Type B pancreatic cell (in vitro differentiated cells): Measurements from ENCODE around the gene NFIX. TPM values are rescaled to one million over a fixed set of nuclear protein-coding genes. Genes with fewer than 3 reads are reported as not detected.

ENCODE experiments used
- DNase-seq: peaks from one replicate; pipeline ENCODE4 v3.0.0; 2021; ENCODE audit warnings: mixed read lengths; ENCODE audit not compliant: unreplicated experiment; ENCODE audit errors: extremely low spot score
- H3K27ac Mint-ChIP-seq: 2 replicates; pipeline ENCODE4 v1.8.0; 2021; ENCODE audit warnings: mild to moderate bottlenecking, mixed read lengths
- H3K27me3 Mint-ChIP-seq: 2 replicates; pipeline ENCODE4 v1.8.0; 2021; ENCODE audit warnings: mixed read lengths
- H3K36me3 Mint-ChIP-seq: 2 replicates; pipeline ENCODE4 v1.8.0; 2021; ENCODE audit warnings: mixed read lengths
- H3K4me1 Mint-ChIP-seq: one replicate; pipeline ENCODE4 v1.8.0; 2021; ENCODE audit warnings: mixed read lengths; ENCODE audit not compliant: unreplicated experiment
- H3K4me3 Mint-ChIP-seq: 2 replicates; pipeline ENCODE4 v1.8.0; 2021; ENCODE audit warnings: mild to moderate bottlenecking, mixed read lengths
- H3K9me3 Mint-ChIP-seq: 2 replicates; pipeline ENCODE4 v1.8.0; 2021; ENCODE audit warnings: mixed read lengths
- total RNA-seq: library from RNA; stranded (reverse); gene quantifications from 2 replicates; pipeline ENCODE4 v1.2.1, GENCODE V29; 2021; ENCODE audit warnings: low replicate concordance
- TF ChIP-seq, protein P1 (sequence below): fragments of 200-600 bp; sonication (generic); conservative IDR thresholded peaks from 2 replicates; pipeline ENCODE4 v1.5.0; 2021; ENCODE audit warnings: antibody characterized with exemption, mild to moderate bottlenecking

Gene NFIX
- total RNA-seq, 1 donor from 2014 or later: 12.4 TPM

- Mint-ChIP-seq H3K36me3 (no peaks in the 10 kb centered on the region), H3K27ac (no peak overlapping the region), H3K4me3 (no peak overlapping the region), H3K27me3 (peaks cover 61% of the 10 kb centered on the region), H3K9me3 (no peaks in the 10 kb centered on the region), H3K4me1 (peaks cover 34% of the 10 kb centered on the region)
- TF ChIP-seq, protein P1, sequence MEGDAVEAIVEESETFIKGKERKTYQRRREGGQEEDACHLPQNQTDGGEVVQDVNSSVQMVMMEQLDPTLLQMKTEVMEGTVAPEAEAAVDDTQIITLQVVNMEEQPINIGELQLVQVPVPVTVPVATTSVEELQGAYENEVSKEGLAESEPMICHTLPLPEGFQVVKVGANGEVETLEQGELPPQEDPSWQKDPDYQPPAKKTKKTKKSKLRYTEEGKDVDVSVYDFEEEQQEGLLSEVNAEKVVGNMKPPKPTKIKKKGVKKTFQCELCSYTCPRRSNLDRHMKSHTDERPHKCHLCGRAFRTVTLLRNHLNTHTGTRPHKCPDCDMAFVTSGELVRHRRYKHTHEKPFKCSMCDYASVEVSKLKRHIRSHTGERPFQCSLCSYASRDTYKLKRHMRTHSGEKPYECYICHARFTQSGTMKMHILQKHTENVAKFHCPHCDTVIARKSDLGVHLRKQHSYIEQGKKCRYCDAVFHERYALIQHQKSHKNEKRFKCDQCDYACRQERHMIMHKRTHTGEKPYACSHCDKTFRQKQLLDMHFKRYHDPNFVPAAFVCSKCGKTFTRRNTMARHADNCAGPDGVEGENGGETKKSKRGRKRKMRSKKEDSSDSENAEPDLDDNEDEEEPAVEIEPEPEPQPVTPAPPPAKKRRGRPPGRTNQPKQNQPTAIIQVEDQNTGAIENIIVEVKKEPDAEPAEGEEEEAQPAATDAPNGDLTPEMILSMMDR: peak; percentile 34
- no peak for DNase-seq
Measured at GRCh38 chr19:13082192-13083007, 87.1 kb downstream of the NFIX start.

- Mint-ChIP-seq H3K9me3 (no peaks in the 10 kb centered on the region), H3K4me3 (no peak overlapping the region), H3K4me1 (peaks cover 34% of the 10 kb centered on the region), H3K27ac (no peak overlapping the region), H3K36me3 (no peaks in the 10 kb centered on the region), H3K27me3 (peaks cover 61% of the 10 kb centered on the region)
- DNase-seq: no peak
- TF ChIP-seq, protein P1: no peak
Measured at GRCh38 chr19:13083008-13083404, 87.7 kb downstream of the NFIX start.

DNA sequence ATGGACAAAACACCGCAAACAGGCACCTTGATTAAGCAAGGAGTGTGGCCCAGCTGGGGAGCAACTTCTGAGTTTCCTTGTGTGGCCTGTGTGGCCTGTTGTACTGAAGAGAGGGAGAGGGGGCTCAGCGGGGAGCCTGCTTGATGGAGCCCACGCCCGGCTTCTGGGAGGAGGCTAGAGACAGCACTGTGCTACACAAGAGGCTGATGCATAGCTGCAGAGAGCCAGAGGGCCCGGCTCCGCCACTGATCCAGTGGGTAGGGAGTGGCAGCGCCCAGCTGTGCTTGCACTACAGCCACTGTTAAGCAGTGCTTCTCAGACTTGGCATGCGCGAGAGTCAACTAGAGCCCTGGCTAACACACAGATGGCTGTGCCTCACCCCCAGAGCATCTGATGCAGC is 88.4 kb downstream of the NFIX start:
- TF ChIP-seq, protein P1: no peak
- no peaks in the 10 kb centered on the region for H3K36me3 Mint-ChIP-seq
- no peaks in the 10 kb centered on the region for H3K9me3 Mint-ChIP-seq
- DNase-seq: no peak
- H3K4me3 Mint-ChIP-seq: no peak overlapping the region
- H3K27me3 Mint-ChIP-seq: peaks cover 64% of the 10 kb centered on the region
- H3K4me1 Mint-ChIP-seq: peaks cover 34% of the 10 kb centered on the region
- no peak overlapping the region for H3K27ac Mint-ChIP-seq

DNA sequence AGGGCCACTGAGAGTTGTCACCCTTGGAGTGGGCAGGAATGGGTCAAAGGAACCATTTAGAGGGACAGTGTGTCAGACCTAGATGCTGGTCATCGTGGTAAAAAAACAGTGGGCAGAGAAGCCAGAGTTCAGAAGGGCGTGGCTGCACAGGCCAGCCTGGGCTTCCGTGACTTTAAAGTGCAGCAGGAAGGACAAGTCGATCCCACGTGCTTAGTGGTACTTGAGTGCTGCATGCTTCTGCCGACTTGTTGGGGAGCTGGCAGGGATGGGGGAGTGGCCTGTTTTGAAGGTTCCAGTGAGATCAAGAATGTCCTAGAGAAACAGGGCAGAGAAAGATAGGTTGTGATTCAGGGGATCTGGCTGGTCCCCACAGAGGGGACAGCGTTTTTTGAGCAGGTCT is 90.4 kb downstream of the NFIX start:
- peaks cover 22% of the 10 kb centered on the region for H3K4me1 Mint-ChIP-seq
- TF ChIP-seq, protein P1: no peak
- no peak overlapping the region for H3K4me3 Mint-ChIP-seq
- H3K27me3 Mint-ChIP-seq: peaks cover 71% of the 10 kb centered on the region
- H3K27ac Mint-ChIP-seq: peak overlapping the region; percentile 10
- no peaks in the 10 kb centered on the region for H3K36me3 Mint-ChIP-seq
- H3K9me3 Mint-ChIP-seq: no peaks in the 10 kb centered on the region
- DNase-seq: no peak

- no peaks in the 10 kb centered on the region for H3K9me3 Mint-ChIP-seq
- H3K27ac Mint-ChIP-seq: no peak overlapping the region
- H3K4me1 Mint-ChIP-seq: peaks cover 22% of the 10 kb centered on the region
- H3K36me3 Mint-ChIP-seq: no peaks in the 10 kb centered on the region
- no peak overlapping the region for H3K4me3 Mint-ChIP-seq
- TF ChIP-seq, protein P1: no peak
- DNase-seq: no peak
- peaks cover 78% of the 10 kb centered on the region for H3K27me3 Mint-ChIP-seq
Measured at GRCh38 chr19:13086341-13086740, 91.1 kb downstream of the NFIX start.
